Brain microvascular endothelial cell (primary cell): ENCODE results near the gene COL5A1.

Experiments
- DNase-seq: peaks from one replicate; pipeline ENCODE4 v3.0.0-alpha.2; 2020
- H3K27ac ChIP-seq: fragments of 250-450 bp; sonication (Bioruptor Pico); 2 replicates; pipeline ENCODE4 v1.5.1; 2020; ENCODE audit warnings: mild to moderate bottlenecking, moderate library complexity
- H3K27me3 ChIP-seq: fragments of 250-450 bp; sonication (Bioruptor Pico); replicated peaks from 2 replicates; pipeline ENCODE4 v1.5.1; 2020; ENCODE audit warnings: mild to moderate bottlenecking
- H3K36me3 ChIP-seq: fragments of 250-450 bp; sonication (Bioruptor Pico); replicated peaks from 2 replicates; pipeline ENCODE4 v1.5.1; 2020; ENCODE audit warnings: mild to moderate bottlenecking
- H3K4me3 ChIP-seq: 2 replicates; pipeline ENCODE4 v1.5.1; 2011; ENCODE audit warnings: low read depth, mild to moderate bottlenecking, control low read depth, low read length, moderate library complexity
- in situ Hi-C: cut with HindIII; loops from 2 replicates; pipeline ENCODE4 v1.10.0; 2017; ENCODE audit warnings: low sequenced_read_pairs, low pct_ligation_motif_present
- TF ChIP-seq, protein P1 (sequence below): IDR thresholded peaks from 2 replicates; pipeline ENCODE4 v1.5.1; 2011; ENCODE audit warnings: low read depth, mild to moderate bottlenecking, moderate library complexity, low read length, control low read depth, inconsistent platforms; ENCODE audit errors: missing control alignments

COL5A1 gene

GRCh38 chr9:134887219-134887618 lies 245.6 kb downstream of the COL5A1 start:
- in situ Hi-C loops: no loop called here
- TF ChIP-seq, protein P1, sequence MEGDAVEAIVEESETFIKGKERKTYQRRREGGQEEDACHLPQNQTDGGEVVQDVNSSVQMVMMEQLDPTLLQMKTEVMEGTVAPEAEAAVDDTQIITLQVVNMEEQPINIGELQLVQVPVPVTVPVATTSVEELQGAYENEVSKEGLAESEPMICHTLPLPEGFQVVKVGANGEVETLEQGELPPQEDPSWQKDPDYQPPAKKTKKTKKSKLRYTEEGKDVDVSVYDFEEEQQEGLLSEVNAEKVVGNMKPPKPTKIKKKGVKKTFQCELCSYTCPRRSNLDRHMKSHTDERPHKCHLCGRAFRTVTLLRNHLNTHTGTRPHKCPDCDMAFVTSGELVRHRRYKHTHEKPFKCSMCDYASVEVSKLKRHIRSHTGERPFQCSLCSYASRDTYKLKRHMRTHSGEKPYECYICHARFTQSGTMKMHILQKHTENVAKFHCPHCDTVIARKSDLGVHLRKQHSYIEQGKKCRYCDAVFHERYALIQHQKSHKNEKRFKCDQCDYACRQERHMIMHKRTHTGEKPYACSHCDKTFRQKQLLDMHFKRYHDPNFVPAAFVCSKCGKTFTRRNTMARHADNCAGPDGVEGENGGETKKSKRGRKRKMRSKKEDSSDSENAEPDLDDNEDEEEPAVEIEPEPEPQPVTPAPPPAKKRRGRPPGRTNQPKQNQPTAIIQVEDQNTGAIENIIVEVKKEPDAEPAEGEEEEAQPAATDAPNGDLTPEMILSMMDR: no peak
- Histone ChIP-seq H3K4me3 (no peak overlapping the region), H3K27me3 (no peaks in the 10 kb centered on the region), H3K36me3 (no peaks in the 10 kb centered on the region), H3K27ac (no peak overlapping the region)
- no peak for DNase-seq

GRCh38 chr9:134887686-134888602 lies 246.3 kb downstream of the COL5A1 start:
- H3K4me3 ChIP-seq: no peak overlapping the region
- no peak overlapping the region for H3K27ac ChIP-seq
- in situ Hi-C loops: no loop called here
- no peaks in the 10 kb centered on the region for H3K36me3 ChIP-seq
- no peaks in the 10 kb centered on the region for H3K27me3 ChIP-seq
- DNase-seq: no peak
- TF ChIP-seq, protein P1: no peak

- no peak for DNase-seq
- Histone ChIP-seq H3K4me3 (no peak overlapping the region), H3K27ac (no peak overlapping the region), H3K36me3 (no peaks in the 10 kb centered on the region), H3K27me3 (no peaks in the 10 kb centered on the region)
- in situ Hi-C loops: no loop called here
- TF ChIP-seq, protein P1: no peak
These were observed 247.1 kb downstream of the COL5A1 start for GRCh38 chr9:134888603-134889190.

- Histone ChIP-seq H3K27me3 (no peaks in the 10 kb centered on the region), H3K4me3 (no peak overlapping the region), H3K27ac (no peak overlapping the region), H3K36me3 (no peaks in the 10 kb centered on the region)
- in situ Hi-C loops: no loop called here
- DNase-seq: no peak
- TF ChIP-seq, protein P1: no peak
These were observed 248.0 kb downstream of the COL5A1 start for GRCh38 chr9:134889386-134890154.

GRCh38 chr9:134890155-134890495 lies 248.5 kb downstream of the COL5A1 start:
- Histone ChIP-seq H3K4me3 (no peak overlapping the region), H3K27ac (no peak overlapping the region), H3K27me3 (no peaks in the 10 kb centered on the region), H3K36me3 (no peaks in the 10 kb centered on the region)
- TF ChIP-seq, protein P1: no peak
- in situ Hi-C loops: no loop called here
- no peak for DNase-seq
